Neural cell (in vitro differentiated cells): Measurements from ENCODE around the gene PRLHR.

Experiments used
- CTCF ChIP-seq: fragments of 450-650 bp; IDR thresholded peaks from 2 replicates; pipeline ENCODE4 v1.5.1; 2014; ENCODE audit warnings: antibody characterized with exemption, mild to moderate bottlenecking, moderate library complexity; ENCODE audit not compliant: poor library complexity, severe bottlenecking
- EZH2 ChIP-seq: fragments of 200-600, 300-800 bp; shearing (Covaris generic), sonication (generic); IDR thresholded peaks from 2 replicates; pipeline ENCODE4 v1.6.1; 2014; ENCODE audit warnings: antibody characterized with exemption, low read length, borderline replicate concordance, mild to moderate bottlenecking; ENCODE audit not compliant: insufficient read depth, poor library complexity, severe bottlenecking
- POLR2AphosphoS5 ChIP-seq: IDR thresholded peaks from 2 replicates; pipeline ENCODE4 v1.6.1; 2012
- REST ChIP-seq: IDR thresholded peaks from 2 replicates; pipeline ENCODE4 v1.6.1; 2012; ENCODE audit warnings: borderline replicate concordance
- SMC3 ChIP-seq: fragments of 450-650 bp; conservative IDR thresholded peaks from 2 replicates; pipeline ENCODE4 v1.6.1; 2014; ENCODE audit warnings: antibody characterized with exemption, mild to moderate bottlenecking, moderate library complexity; ENCODE audit not compliant: poor library complexity
- TAF1 ChIP-seq: IDR thresholded peaks from 2 replicates; pipeline ENCODE4 v1.6.1; 2012; ENCODE audit warnings: low read depth

GRCh38 chr10:118594392-118595063, 920 bp downstream of the PRLHR start:
- TF ChIP-seq CTCF: peak; percentile 51
- no peak for TF ChIP-seq TAF1
- no peak for TF ChIP-seq EZH2
- TF ChIP-seq SMC3: peak; percentile 62
- no peak for TF ChIP-seq POLR2AphosphoS5
- TF ChIP-seq REST: peak; percentile 81
